ENCODE measurements around the gene DIAPH2. TPM values are rescaled to one million over a fixed set of nuclear protein-coding genes. Genes with fewer than 3 reads are reported as not detected.
A peak's percentile ranks its signal among the peaks of the same experiment; 100 is the strongest.

Gene DIAPH2
- total RNA-seq, 1 donor: 42.3 TPM

GRCh38 chrX:97168646-97169045 lies 484.0 kb downstream of the DIAPH2 start:
- H3K4me3 ChIP-seq (ENCODE audit: low read depth, low read length): no peak overlapping the region
- TF ChIP-seq, protein P1, sequence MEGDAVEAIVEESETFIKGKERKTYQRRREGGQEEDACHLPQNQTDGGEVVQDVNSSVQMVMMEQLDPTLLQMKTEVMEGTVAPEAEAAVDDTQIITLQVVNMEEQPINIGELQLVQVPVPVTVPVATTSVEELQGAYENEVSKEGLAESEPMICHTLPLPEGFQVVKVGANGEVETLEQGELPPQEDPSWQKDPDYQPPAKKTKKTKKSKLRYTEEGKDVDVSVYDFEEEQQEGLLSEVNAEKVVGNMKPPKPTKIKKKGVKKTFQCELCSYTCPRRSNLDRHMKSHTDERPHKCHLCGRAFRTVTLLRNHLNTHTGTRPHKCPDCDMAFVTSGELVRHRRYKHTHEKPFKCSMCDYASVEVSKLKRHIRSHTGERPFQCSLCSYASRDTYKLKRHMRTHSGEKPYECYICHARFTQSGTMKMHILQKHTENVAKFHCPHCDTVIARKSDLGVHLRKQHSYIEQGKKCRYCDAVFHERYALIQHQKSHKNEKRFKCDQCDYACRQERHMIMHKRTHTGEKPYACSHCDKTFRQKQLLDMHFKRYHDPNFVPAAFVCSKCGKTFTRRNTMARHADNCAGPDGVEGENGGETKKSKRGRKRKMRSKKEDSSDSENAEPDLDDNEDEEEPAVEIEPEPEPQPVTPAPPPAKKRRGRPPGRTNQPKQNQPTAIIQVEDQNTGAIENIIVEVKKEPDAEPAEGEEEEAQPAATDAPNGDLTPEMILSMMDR (IDR thresholded peaks at IDR 0.05; ENCODE audit: insufficient read depth, low read length): no peak
- no peak for DNase-seq (ENCODE audit: low read depth)

DNA sequence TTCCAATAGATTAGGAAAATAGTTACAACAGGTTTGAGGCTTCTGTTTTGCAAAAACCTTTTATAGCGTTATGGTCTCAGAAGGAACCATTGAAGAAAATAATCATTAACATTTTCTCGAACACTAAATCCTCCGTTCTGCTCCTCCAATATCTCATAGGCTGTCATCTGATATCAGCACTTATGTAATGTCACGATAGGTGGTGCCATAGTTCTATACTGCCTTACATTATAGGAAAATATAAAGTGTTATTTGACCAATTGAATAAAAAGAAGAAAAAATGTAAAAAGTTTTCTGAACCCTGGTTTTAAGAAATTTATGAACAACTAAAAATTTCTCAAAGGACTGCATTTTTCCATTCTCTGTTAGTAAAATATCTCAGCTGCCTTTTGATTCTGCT lies 490.5 kb downstream of the DIAPH2 start:
- H3K4me3 ChIP-seq (ENCODE audit: low read depth, low read length): no peak overlapping the region
- DNase-seq (ENCODE audit: low read depth): no peak
- TF ChIP-seq, protein P1 (IDR thresholded peaks at IDR 0.05; ENCODE audit: insufficient read depth, low read length): no peak

- DNase-seq (ENCODE audit: low read depth): no peak
- no peak overlapping the region for H3K4me3 ChIP-seq (ENCODE audit: low read depth, low read length)
- TF ChIP-seq, protein P1 (IDR thresholded peaks at IDR 0.05; ENCODE audit: insufficient read depth, low read length): no peak
Measured at GRCh38 chrX:97189668-97190067, 505.0 kb downstream of the DIAPH2 start.

DNA sequence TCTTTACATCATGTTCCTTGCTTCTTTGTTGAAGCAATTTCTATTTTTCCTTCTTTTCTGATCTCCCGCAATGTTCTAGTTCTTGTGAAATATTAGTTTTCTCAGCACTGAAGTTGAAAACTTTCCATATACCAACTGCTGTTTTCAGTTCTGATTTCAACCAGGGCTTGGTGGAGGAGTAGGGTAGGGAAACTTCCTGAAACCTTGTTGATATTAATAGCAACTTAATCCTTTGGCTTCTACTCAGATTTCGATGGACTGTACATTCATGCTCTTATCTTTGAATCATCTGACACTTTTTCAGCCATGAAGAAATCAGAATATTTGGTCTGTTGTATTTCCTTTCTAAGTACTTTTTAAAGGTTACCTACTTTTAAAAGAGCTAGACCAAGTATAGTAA lies 514.9 kb downstream of the DIAPH2 start:
- no peak overlapping the region for H3K4me3 ChIP-seq (ENCODE audit: low read depth, low read length)
- peak; percentile 41 for DNase-seq (ENCODE audit: low read depth)
- TF ChIP-seq, protein P1 (IDR thresholded peaks at IDR 0.05; ENCODE audit: insufficient read depth, low read length): no peak

DNA sequence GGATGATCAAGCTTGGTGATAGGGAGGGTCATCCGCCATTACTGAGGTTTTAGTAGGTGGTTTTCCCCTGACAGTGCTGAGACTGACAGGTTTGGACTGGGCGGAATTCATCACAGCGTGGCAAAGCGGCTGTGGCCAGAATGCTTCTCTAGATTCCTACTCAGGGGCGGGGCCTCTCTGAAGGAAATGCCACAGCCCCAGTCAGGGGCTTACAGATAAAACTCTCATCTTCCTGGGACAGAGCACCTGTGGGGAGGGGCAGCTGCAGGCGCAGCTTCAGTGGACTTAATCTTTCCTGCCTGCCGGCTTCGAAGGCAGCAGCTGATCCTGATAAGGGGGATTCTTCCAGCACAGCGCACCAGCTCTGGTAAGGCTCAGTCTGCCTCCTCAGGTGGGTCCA lies 515.8 kb downstream of the DIAPH2 start:
- H3K4me3 ChIP-seq (ENCODE audit: low read depth, low read length): no peak overlapping the region
- TF ChIP-seq, protein P1 (IDR thresholded peaks at IDR 0.05; ENCODE audit: insufficient read depth, low read length): no peak
- DNase-seq (ENCODE audit: low read depth): no peak

DNA sequence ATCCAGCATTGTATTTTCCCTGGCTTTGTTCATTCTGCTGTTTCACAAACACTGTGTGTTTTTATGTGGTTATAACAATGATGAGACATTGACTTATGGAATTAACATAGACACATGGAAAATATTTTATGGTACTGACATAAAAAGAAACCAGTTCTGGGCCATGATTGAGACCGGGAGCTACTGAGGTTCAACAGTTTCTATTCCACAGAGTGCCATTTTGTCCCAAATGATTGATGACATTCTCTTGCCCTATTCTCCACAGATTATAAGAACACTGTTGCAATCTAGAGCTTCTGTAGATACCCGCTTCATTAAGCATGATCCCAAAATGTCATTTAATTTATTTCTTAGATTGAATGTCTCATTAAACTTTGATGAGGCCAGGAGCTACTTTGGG lies 525.9 kb downstream of the DIAPH2 start:
- TF ChIP-seq, protein P1 (IDR thresholded peaks at IDR 0.05; ENCODE audit: insufficient read depth, low read length): no peak
- no peak for DNase-seq (ENCODE audit: low read depth)
- H3K4me3 ChIP-seq (ENCODE audit: low read depth, low read length): no peak overlapping the region

DNA sequence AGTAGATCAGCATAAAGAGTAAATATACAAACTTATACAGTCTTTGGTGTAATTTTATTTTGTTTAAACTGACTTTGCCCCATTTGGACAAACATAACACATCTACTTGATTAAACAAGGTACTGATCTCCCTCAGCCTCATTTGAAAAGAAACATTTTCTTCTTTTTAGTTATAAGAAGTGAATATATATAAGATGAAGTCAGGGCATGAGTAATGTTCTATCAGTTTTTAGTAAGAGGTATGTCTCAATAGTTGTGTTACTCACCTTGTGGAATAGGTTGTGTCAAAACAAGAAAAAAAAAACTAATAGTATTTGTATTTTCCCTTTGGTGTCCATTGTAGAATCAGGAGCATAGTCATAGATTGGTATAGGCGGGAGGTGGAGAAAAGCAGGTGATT lies 526.4 kb downstream of the DIAPH2 start:
- DNase-seq (ENCODE audit: low read depth): no peak
- H3K4me3 ChIP-seq (ENCODE audit: low read depth, low read length): no peak overlapping the region
- TF ChIP-seq, protein P1 (IDR thresholded peaks at IDR 0.05; ENCODE audit: insufficient read depth, low read length): no peak
